HG03025 (cell line): Measurements from ENCODE around the gene PLAAT3.
"Not testable (repeated sequence)": the region's sequence is repeated elsewhere in the genome, so short reads cannot be mapped to it uniquely, and the experiment has no call there.

Experiments
- ATAC-seq: cut with Tn5 transposase; IDR thresholded peaks from one replicate; pipeline ENCODE4 v1.9.1; 2021; ENCODE audit warnings: mild to moderate bottlenecking, moderate library complexity; ENCODE audit not compliant: unreplicated experiment, low FRiP score

The PLAAT3 gene

DNA sequence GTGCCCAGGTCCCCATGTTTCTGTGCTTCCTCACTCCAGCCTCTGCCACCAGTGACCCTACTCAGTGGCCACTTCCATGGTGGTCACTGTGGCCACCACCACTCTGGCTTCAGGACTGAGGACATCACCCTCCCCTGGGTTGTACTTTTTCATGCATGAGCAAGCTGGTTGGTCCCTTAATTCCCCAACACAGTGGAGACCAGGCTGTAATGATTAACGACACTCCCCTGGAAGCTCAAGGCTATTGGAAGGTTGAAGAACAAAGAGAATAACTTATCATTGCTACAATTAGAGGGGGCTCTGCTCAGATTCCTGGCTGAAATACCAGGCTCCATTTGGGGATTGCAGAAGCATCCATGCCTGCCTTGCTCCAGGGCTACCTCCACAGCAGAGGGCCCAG, 67.2 kb downstream of the PLAAT3 start:
- no peak for ATAC-seq

DNA sequence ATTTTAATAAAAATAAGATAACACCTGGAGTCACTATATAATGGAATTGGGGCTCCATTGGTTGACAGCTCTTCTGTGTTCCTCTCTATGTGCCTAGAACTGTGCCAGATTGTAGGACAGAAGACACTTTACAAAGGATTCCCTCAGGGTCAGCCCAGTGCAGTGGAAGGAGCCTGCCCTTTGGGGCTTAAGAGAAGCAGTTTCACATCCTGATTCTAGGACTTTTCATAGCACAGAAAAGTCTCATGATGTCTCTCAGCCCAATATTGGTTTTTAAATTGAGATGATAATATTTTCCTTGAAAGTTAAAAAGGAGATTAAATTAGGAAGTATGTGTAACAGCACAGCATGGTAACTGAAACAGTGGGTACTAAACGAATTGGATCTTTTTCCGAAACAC, 70.5 kb downstream of the PLAAT3 start:
- ATAC-seq = no peak

DNA sequence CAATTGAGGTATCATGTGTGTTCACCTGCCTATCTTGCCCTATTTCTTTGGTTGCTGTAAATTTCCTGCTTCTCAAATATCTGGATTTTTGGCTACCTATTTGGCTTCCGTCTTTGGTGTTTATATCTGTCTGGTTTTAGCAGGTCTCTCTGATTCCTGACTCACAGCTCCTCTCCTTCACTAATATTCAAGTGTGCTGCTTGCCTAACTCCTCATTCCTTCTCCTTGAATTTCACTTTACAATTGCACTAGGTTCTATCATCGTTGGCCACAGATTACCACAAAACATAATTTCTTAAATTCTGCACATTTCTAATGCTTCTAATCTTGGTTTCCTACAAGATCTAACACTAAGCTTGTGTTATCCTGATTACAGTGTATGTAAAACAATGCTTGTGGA, 71.7 kb downstream of the PLAAT3 start:
- not testable (repeated sequence) for ATAC-seq

- ATAC-seq = no peak
These were observed 76.7 kb downstream of the PLAAT3 start for GRCh38 chr11:63537293-63538101.

- no peak for ATAC-seq
These were observed 77.5 kb downstream of the PLAAT3 start, which contains the start of gene PLAAT4 for GRCh38 chr11:63536669-63537292. TSS of gene PLAAT4 (plus strand) at chr11:63536808. CDS start at chr11:63536869, 61 bp downstream.

- ATAC-seq = no peak
These were observed 78.5 kb downstream of the PLAAT3 start for GRCh38 chr11:63535734-63536133.

DNA sequence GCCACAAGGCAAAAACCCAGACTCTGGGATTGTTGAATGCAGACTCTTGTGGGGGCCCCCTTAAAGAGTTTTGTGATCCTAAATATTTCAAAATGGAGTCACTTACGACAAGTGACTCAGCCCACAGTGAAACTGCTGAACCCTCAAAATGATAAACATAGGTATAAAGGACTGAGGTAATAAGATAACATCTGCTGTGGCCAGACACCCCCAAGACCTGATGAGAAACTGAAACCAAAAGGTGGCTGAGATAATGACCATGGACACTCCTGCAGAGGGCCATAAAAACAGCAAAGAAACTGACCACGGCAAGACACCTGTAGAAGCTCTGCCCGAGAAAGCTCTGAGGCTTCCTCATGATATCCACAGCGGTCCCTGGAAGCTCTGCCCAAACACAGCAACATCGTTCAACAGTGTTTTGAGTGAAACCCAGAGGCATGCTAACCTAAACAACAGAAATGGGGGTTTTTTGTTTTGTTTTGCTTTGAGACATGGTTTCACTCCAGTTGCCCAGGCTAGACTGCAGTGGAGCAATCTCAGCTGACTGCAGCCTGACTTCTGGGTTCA, 79.3 kb downstream of the PLAAT3 start:
- no peak for ATAC-seq

DNA sequence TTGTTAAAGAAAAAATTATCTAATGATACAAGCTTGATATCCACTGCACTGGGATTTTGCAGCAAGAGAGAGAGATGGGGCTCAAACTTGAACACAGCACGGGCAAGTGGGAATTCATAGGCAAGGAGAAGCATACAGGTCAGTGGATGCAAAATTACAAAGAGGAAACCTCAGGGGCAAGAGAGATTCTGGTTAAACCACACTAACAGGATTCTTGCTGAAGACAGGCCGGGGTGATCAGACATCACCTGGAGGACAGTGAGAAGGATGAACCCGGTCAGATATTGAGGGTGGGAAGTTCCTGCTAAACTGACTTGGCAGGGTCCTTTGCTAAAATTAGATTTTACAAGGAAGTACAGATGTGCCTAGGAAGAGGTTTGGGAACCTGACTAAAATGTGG, 80.2 kb downstream of the PLAAT3 start:
- no peak for ATAC-seq

DNA sequence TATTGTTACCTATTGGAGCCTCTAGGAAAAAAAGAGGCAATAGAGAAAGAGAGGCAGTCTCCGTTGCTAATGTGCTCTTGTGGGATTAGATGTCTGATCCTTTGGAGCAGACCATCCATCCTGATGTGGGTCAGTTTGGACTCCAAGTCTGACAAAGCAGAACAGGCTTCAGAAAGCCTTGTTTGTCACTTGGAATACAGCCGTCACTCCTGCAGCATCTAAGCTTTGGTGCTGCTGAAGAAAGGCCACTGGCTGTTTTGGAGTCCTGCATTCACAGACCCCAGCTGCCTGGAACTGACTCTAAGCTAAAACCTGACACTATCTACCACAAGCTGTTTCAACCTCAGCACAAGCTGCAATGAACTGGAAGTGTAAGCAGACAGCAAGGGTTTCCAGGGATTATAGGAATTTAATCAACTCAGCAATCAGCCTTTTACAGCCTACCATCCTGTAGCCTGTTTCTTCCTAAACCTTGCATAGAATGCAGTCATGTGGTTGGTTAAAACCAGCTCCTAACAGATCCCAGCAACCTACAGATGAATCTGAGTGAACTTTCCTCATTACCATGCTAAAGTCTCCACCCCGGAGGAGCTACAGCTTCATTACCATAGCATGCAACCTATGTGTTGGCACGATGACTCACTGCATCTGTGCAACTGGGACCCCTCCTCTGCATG, 81.3 kb downstream of the PLAAT3 start:
- ATAC-seq = no peak

GRCh38 chr11:63532117-63532516, 82.1 kb downstream of the PLAAT3 start:
- no peak for ATAC-seq

- not testable (repeated sequence) for ATAC-seq
These were observed 83.0 kb downstream of the PLAAT3 start for GRCh38 chr11:63531074-63531792.

- ATAC-seq = no peak
These were observed 84.2 kb downstream of the PLAAT3 start for GRCh38 chr11:63530021-63530420.

GRCh38 chr11:63529373-63529772, 84.9 kb downstream of the PLAAT3 start:
- not testable (repeated sequence) for ATAC-seq

DNA sequence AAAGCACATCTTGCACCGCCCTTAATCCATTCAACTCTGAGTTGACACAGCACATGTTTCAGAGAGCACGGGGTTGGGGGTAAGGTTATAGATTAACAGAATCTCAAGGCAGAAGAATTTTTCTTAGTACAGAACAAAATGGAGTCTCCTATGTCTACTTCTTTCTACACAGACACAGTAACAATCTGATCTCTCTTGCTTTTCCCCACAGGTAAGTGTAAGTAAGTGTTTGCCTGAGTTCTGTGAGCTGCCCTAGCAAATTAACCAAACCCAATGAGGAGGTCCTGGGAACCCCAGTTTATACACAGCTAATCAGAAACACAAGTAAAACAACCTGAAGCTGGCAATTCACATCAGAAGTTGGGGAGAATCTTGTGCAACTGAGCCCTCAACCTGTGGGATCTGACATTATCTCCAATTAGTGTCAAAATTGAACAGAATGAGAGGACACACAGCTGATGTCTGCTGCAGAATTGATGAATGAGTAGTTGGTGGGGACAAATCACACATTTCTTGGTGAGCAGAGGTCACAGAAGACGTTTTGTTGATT, 85.4 kb downstream of the PLAAT3 start:
- ATAC-seq = not testable (repeated sequence)

- ATAC-seq = not testable (repeated sequence)
These were observed 86.1 kb downstream of the PLAAT3 start for GRCh38 chr11:63528156-63528555.

DNA sequence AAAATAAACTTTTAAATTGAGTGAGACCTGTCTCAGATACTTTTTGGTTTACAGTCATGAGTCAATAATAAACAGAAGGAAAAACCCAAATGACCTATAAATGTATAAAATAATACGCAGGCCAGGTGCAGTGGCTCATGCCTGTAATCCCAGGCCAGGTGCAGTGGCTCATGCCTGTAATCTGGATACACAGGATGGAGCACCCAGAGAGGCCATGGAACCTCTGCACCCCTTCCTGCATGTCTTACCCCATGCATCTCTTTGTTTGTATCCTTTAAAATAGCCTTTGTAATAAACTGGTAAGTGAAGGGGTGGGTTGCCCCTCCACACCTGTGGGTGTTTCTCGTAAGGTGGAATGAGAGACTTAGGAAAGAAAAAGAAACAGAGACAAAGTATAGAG, 86.6 kb downstream of the PLAAT3 start:
- ATAC-seq = no peak
